ENCODE measurements around the gene CEP68.
A peak's percentile ranks its signal among the peaks of the same experiment; 100 is the strongest.
"Not testable (repeated sequence)": the region's sequence is repeated elsewhere in the genome, so short reads cannot be mapped to it uniquely, and the experiment has no call there.

The CEP68 gene

GRCh38 chr2:65122313-65122712 lies 66.1 kb downstream of the CEP68 start:
- no peak overlapping the region for H3K27ac ChIP-seq
- DNase-seq (ENCODE audit: low read depth, low spot score) = no peak

GRCh38 chr2:65125457-65125856 lies 69.2 kb downstream of the CEP68 start:
- DNase-seq (ENCODE audit: low read depth, low spot score) = not testable (repeated sequence)
- peak overlapping the region; percentile 0 for H3K27ac ChIP-seq

- peak overlapping the region; percentile 91 for H3K27ac ChIP-seq
- DNase-seq (ENCODE audit: low read depth, low spot score) = peak; percentile 26
Measured at GRCh38 chr2:65128297-65129190, 72.3 kb downstream of the CEP68 start.

- DNase-seq (ENCODE audit: low read depth, low spot score) = no peak
- H3K27ac ChIP-seq = peak overlapping the region; percentile 91
Measured at GRCh38 chr2:65129286-65129825, 73.1 kb downstream of the CEP68 start.

- peak within 1 kb of the TSS; percentile 91 for H3K27ac ChIP-seq
- DNase-seq (ENCODE audit: low read depth, low spot score) = peak; percentile 99
Measured at GRCh38 chr2:65129826-65130663, 73.8 kb downstream of the CEP68 start, which contains the start of gene RAB1A. TSS of gene RAB1A (minus strand) at chr2:65130106. CDS start at chr2:65129915, 191 bp downstream.

GRCh38 chr2:65130664-65131175 lies 74.5 kb downstream of the CEP68 start:
- DNase-seq (ENCODE audit: low read depth, low spot score) = no peak

GRCh38 chr2:65132930-65133329 lies 76.7 kb downstream of the CEP68 start:
- H3K27ac ChIP-seq; DNase-seq (ENCODE audit: low read depth, low spot score): not testable (repeated sequence)

More at GRCh38 chr2:65130664-65131175, 74.5 kb downstream of the CEP68 start:
- peak overlapping the region; percentile 91 for H3K27ac ChIP-seq

- no peak overlapping the region for H3K27ac ChIP-seq
- no peak for DNase-seq (ENCODE audit: low read depth, low spot score)
Measured at GRCh38 chr2:65133626-65134025, 77.4 kb downstream of the CEP68 start.

GRCh38 chr2:65134158-65134557 lies 77.9 kb downstream of the CEP68 start:
- DNase-seq (ENCODE audit: low read depth, low spot score) = no peak
- H3K27ac ChIP-seq = no peak overlapping the region

- DNase-seq (ENCODE audit: low read depth, low spot score) = no peak
- no peak overlapping the region for H3K27ac ChIP-seq
Measured at GRCh38 chr2:65136253-65136652, 80.0 kb downstream of the CEP68 start.

All from epithelial cell of prostate (primary cell).